Measurements from ENCODE around the gene CLDN19. TPM values are rescaled to one million over a fixed set of nuclear protein-coding genes. Genes with fewer than 3 reads are reported as not detected.

CLDN19 gene
- total RNA-seq, 2 donors from 2014 or later: 0.14 to 0.49 TPM

DNA sequence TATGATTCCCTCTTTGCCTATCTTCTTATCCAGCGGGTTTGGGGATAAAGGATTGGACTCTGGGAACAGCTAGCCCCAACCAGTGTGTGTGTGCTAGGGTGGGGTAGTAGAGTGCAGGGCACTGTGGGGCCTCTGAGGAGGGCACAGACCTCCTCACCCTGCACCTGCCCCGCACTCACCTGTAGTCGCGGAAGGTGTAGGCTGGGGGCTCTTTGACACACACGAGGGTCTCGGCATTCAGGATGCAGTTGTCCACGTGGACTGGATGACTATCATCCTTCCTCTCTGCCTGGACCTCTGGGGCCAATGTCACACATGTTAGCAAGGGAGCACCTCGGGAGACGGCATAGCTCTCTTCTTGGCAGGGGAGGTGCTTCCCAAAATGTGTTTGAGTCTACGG, 8.0 kb upstream of the CLDN19 start:
- TF ChIP-seq, protein P1, sequence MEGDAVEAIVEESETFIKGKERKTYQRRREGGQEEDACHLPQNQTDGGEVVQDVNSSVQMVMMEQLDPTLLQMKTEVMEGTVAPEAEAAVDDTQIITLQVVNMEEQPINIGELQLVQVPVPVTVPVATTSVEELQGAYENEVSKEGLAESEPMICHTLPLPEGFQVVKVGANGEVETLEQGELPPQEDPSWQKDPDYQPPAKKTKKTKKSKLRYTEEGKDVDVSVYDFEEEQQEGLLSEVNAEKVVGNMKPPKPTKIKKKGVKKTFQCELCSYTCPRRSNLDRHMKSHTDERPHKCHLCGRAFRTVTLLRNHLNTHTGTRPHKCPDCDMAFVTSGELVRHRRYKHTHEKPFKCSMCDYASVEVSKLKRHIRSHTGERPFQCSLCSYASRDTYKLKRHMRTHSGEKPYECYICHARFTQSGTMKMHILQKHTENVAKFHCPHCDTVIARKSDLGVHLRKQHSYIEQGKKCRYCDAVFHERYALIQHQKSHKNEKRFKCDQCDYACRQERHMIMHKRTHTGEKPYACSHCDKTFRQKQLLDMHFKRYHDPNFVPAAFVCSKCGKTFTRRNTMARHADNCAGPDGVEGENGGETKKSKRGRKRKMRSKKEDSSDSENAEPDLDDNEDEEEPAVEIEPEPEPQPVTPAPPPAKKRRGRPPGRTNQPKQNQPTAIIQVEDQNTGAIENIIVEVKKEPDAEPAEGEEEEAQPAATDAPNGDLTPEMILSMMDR (IDR thresholded peaks at IDR 0.05): no peak
- H3K27ac ChIP-seq: no peak overlapping the region
- ATAC-seq (ENCODE audit: insufficient number of reproducible peaks, low FRiP score, low read depth): no peak
- H3K9me3 ChIP-seq: no peaks in the 10 kb centered on the region
- no peaks in the 10 kb centered on the region for H3K4me1 ChIP-seq (ENCODE audit: control insufficient read depth in 1 of 2, low read depth in 2 of 2)
- no peak overlapping the region for H3K4me3 ChIP-seq
- H3K27me3 ChIP-seq (replicated peaks; ENCODE audit: insufficient read depth): no peaks in the 10 kb centered on the region
- no peak for DNase-seq (ENCODE audit: low spot score)
- peaks cover 46% of the 10 kb centered on the region for H3K36me3 ChIP-seq

DNA sequence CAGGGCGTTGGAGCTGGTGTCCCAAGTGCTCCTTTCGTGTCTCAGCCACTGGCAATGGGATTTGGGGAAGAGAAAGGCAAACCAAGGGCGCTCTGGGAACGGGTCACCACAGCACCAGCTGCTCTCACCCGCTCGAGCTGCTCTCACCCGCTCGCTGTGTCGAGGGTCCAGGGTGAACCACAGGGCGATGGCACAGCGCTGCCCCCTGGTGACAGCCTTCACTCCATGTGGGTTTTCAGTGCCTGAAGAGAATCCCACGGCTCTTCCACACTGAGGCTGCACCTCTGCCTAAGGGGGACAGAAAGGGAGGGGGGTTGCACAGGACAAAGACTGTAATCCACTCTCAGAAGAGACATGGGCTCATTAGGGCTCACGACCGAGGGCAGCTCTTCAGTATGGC, 7.1 kb upstream of the CLDN19 start:
- Histone ChIP-seq H3K27ac (no peak overlapping the region), H3K4me3 (no peak overlapping the region), H3K36me3 (peaks cover 39% of the 10 kb centered on the region), H3K4me1 (ENCODE audit: control insufficient read depth in 1 of 2, low read depth in 2 of 2) (no peaks in the 10 kb centered on the region), H3K9me3 (no peaks in the 10 kb centered on the region), H3K27me3 (replicated peaks; ENCODE audit: insufficient read depth) (no peaks in the 10 kb centered on the region)
- TF ChIP-seq, protein P1 (IDR thresholded peaks at IDR 0.05): peak; percentile 35
- no peak for DNase-seq (ENCODE audit: low spot score)
- ATAC-seq (ENCODE audit: insufficient number of reproducible peaks, low FRiP score, low read depth): no peak

- TF ChIP-seq, protein P1 (IDR thresholded peaks at IDR 0.05): no peak
- Histone ChIP-seq H3K4me3 (no peak overlapping the region), H3K27me3 (replicated peaks; ENCODE audit: insufficient read depth) (no peaks in the 10 kb centered on the region), H3K4me1 (ENCODE audit: control insufficient read depth in 1 of 2, low read depth in 2 of 2) (no peaks in the 10 kb centered on the region), H3K36me3 (peaks cover 33% of the 10 kb centered on the region), H3K27ac (no peak overlapping the region), H3K9me3 (no peaks in the 10 kb centered on the region)
- DNase-seq (ENCODE audit: low spot score) (no peak), ATAC-seq (ENCODE audit: insufficient number of reproducible peaks, low FRiP score, low read depth) (no peak)
Observed at GRCh38 chr1:42746436-42747105, 6.5 kb upstream of the CLDN19 start.

DNA sequence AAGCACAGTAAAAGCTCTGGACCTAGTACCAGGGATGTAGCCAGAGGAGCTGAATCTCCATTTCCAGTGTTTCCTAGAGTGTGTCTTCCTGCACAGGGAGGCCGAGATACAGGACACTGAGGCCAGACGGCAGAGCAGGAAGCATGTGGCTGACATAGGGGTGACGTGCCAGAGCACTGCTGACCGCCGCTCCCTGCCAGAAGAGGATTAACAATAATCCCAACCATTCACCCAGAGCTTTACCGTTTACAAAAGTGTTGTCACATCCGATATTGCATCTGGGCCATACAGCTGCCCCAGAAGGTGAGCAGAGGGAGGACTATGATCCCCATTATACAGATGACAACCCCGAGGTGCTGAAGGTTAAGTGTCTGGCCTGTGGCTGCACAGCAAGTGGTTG, 5.8 kb upstream of the CLDN19 start:
- Histone ChIP-seq H3K27me3 (replicated peaks; ENCODE audit: insufficient read depth) (no peaks in the 10 kb centered on the region), H3K4me3 (no peak overlapping the region), H3K27ac (no peak overlapping the region), H3K9me3 (no peaks in the 10 kb centered on the region), H3K36me3 (peaks cover 32% of the 10 kb centered on the region), H3K4me1 (ENCODE audit: control insufficient read depth in 1 of 2, low read depth in 2 of 2) (no peaks in the 10 kb centered on the region)
- TF ChIP-seq, protein P1 (IDR thresholded peaks at IDR 0.05): no peak
- DNase-seq (ENCODE audit: low spot score) (no peak), ATAC-seq (ENCODE audit: insufficient number of reproducible peaks, low FRiP score, low read depth) (no peak)

DNA sequence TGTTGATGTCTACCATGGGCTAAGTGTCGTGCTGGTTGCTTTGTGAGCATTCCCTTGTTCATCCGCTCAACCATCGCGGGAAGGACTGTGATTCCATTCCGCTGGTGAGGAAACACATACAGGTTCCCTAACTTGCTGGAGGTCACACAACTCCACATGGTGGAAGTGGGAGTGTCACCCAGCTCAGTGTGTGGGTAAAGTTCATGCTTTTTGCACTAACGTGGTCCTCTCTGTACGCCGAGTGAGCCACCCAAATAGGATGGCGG, 4.0 kb upstream of the CLDN19 start:
- DNase-seq (ENCODE audit: low spot score): no peak
- Histone ChIP-seq H3K27me3 (replicated peaks; ENCODE audit: insufficient read depth) (no peaks in the 10 kb centered on the region), H3K9me3 (no peaks in the 10 kb centered on the region), H3K4me3 (no peak overlapping the region), H3K27ac (no peak overlapping the region), H3K4me1 (ENCODE audit: control insufficient read depth in 1 of 2, low read depth in 2 of 2) (no peaks in the 10 kb centered on the region), H3K36me3 (peaks cover 23% of the 10 kb centered on the region)
- ATAC-seq (ENCODE audit: insufficient number of reproducible peaks, low FRiP score, low read depth): no peak
- TF ChIP-seq, protein P1 (IDR thresholded peaks at IDR 0.05): no peak

Data from thoracic aorta (tissue), 2 donors.